HS-27A (cell line): ENCODE measurements around the gene OR3A3.
"Not testable (repeated sequence)": the region's sequence is repeated elsewhere in the genome, so short reads cannot be mapped to it uniquely, and the experiment has no call there.

Experiments used
- DNase-seq: peaks from one replicate; pipeline ENCODE4 v3.0.0-alpha.2; 2012; ENCODE audit warnings: low read depth, missing footprints

Gene OR3A3

GRCh38 chr17:3411070-3411469, at the start of gene OR3A3:
Gene OR3A3 (plus strand): TSS chr17:3411370.
- DNase-seq: no peak

GRCh38 chr17:3371167-3371566, 40.0 kb upstream of the OR3A3 start:
- not testable (repeated sequence) for DNase-seq

- DNase-seq: no peak
These were observed 32.8 kb upstream of the OR3A3 start for GRCh38 chr17:3378321-3378720.

- no peak for DNase-seq
These were observed 29.2 kb upstream of the OR3A3 start for GRCh38 chr17:3381957-3382356.

GRCh38 chr17:3385869-3386816, 25.0 kb upstream of the OR3A3 start, which contains the start of gene OR3A2:
Gene OR3A2 (minus strand): TSS chr17:3386308.
- no peak for DNase-seq

GRCh38 chr17:3389791-3390190, 21.4 kb upstream of the OR3A3 start:
- DNase-seq: no peak

- not testable (repeated sequence) for DNase-seq
These were observed 13.4 kb upstream of the OR3A3 start for GRCh38 chr17:3397801-3398200.

GRCh38 chr17:3398310-3398709, 12.9 kb upstream of the OR3A3 start, which contains the start of gene OR1E1:
Gene OR1E1 (minus strand): TSS chr17:3398410. CDS start chr17:3398410, 0 bp downstream.
- DNase-seq: no peak

- no peak for DNase-seq
These were observed 11.1 kb upstream of the OR3A3 start for GRCh38 chr17:3400055-3400454.

GRCh38 chr17:3401786-3402185, 9.4 kb upstream of the OR3A3 start:
- DNase-seq: no peak

- DNase-seq: not testable (repeated sequence)
These were observed 7.3 kb upstream of the OR3A3 start for GRCh38 chr17:3403856-3404255.

GRCh38 chr17:3412216-3412615, 1.0 kb downstream of the OR3A3 start:
- DNase-seq: not testable (repeated sequence)

GRCh38 chr17:3415610-3416009, 4.4 kb downstream of the OR3A3 start:
- DNase-seq: no peak

GRCh38 chr17:3418222-3418621, 7.1 kb downstream of the OR3A3 start:
- DNase-seq: no peak

GRCh38 chr17:3433215-3433614, 22.0 kb downstream of the OR3A3 start:
- not testable (repeated sequence) for DNase-seq

GRCh38 chr17:3433741-3434140, 22.6 kb downstream of the OR3A3 start, which contains the start of gene OR1E2:
Gene OR1E2 (minus strand): TSS chr17:3433841. CDS start chr17:3433841, 0 bp downstream.
- DNase-seq: no peak

GRCh38 chr17:3438368-3438767, 27.2 kb downstream of the OR3A3 start:
- no peak for DNase-seq

- no peak for DNase-seq
These were observed 29.3 kb downstream of the OR3A3 start for GRCh38 chr17:3440451-3440850.

- no peak for DNase-seq
These were observed 36.5 kb downstream of the OR3A3 start for GRCh38 chr17:3447625-3448024.

- DNase-seq: no peak
These were observed 37.0 kb downstream of the OR3A3 start for GRCh38 chr17:3448059-3448665.

- not testable (repeated sequence) for DNase-seq
These were observed 55.2 kb downstream of the OR3A3 start for GRCh38 chr17:3466355-3466754.

GRCh38 chr17:3469529-3469928, 58.4 kb downstream of the OR3A3 start:
- DNase-seq: no peak

- no peak for DNase-seq
These were observed 60.4 kb downstream of the OR3A3 start, which contains the start of gene SPATA22 for GRCh38 chr17:3471599-3471998. Gene SPATA22 (minus strand): TSS chr17:3471819. CDS start chr17:3469325, 2,494 bp downstream.
